Skeletal muscle satellite cell (primary cell): ENCODE data around the gene RNF213.
A peak's percentile ranks its signal among the peaks of the same experiment; 100 is the strongest.
"Not testable (repeated sequence)": the region's sequence is repeated elsewhere in the genome, so short reads cannot be mapped to it uniquely, and the experiment has no call there.

Experiments used
- H3K27me3 ChIP-seq: 2 replicates; pipeline ENCODE4 v1.7.0; 2013; ENCODE audit warnings: low read length; ENCODE audit not compliant: control insufficient read depth, insufficient read depth
- H3K36me3 ChIP-seq: 2 replicates; pipeline ENCODE4 v1.7.0; 2013; ENCODE audit warnings: mild to moderate bottlenecking, control low read depth, low read length; ENCODE audit not compliant: insufficient read depth
- H3K4me1 ChIP-seq: 2 replicates; pipeline ENCODE4 v1.7.0; 2013; ENCODE audit warnings: low read length; ENCODE audit not compliant: control insufficient read depth, insufficient read depth
- H3K4me2 ChIP-seq: 2 replicates; pipeline ENCODE4 v1.7.0; 2013; ENCODE audit warnings: mild to moderate bottlenecking, low read length
- H3K4me3 ChIP-seq: 2 replicates; pipeline ENCODE4 v1.7.0; 2013; ENCODE audit warnings: low read length
- H3K9ac ChIP-seq: 2 replicates; pipeline ENCODE4 v1.7.0; 2013; ENCODE audit warnings: mild to moderate bottlenecking, low read depth, low read length, moderate library complexity
- H3K9me3 ChIP-seq: replicated peaks from 2 replicates; pipeline ENCODE4 v1.7.0; 2013; ENCODE audit warnings: mild to moderate bottlenecking, control low read depth, low read length

The RNF213 gene

GRCh38 chr17:80256034-80256350 lies 4.7 kb upstream of the RNF213 start:
- H3K4me3 ChIP-seq: no peak overlapping the region
- peaks cover 30% of the 10 kb centered on the region for H3K4me1 ChIP-seq
- no peak overlapping the region for H3K9ac ChIP-seq
- no peak overlapping the region for H3K4me2 ChIP-seq
- peaks cover 5% of the 10 kb centered on the region for H3K36me3 ChIP-seq
- H3K27me3 ChIP-seq: no peaks in the 10 kb centered on the region
- no peaks in the 10 kb centered on the region for H3K9me3 ChIP-seq

- no peak overlapping the region for H3K4me2 ChIP-seq
- no peaks in the 10 kb centered on the region for H3K27me3 ChIP-seq
- H3K36me3 ChIP-seq: peaks cover 5% of the 10 kb centered on the region
- H3K4me1 ChIP-seq: peaks cover 43% of the 10 kb centered on the region
- no peak overlapping the region for H3K9ac ChIP-seq
- H3K4me3 ChIP-seq: no peak overlapping the region
- no peaks in the 10 kb centered on the region for H3K9me3 ChIP-seq
Observed at GRCh38 chr17:80257716-80258213, 2.9 kb upstream of the RNF213 start.

- H3K4me1 ChIP-seq: peaks cover 48% of the 10 kb centered on the region
- H3K9me3 ChIP-seq, H3K4me2 ChIP-seq, H3K36me3 ChIP-seq, H3K4me3 ChIP-seq, H3K9ac ChIP-seq, H3K27me3 ChIP-seq: not testable (repeated sequence)
Observed at GRCh38 chr17:80258296-80258695, 2.4 kb upstream of the RNF213 start.

- H3K9me3 ChIP-seq: no peaks in the 10 kb centered on the region
- H3K4me1 ChIP-seq: peaks cover 45% of the 10 kb centered on the region
- H3K36me3 ChIP-seq: peaks cover 8% of the 10 kb centered on the region
- no peaks in the 10 kb centered on the region for H3K27me3 ChIP-seq
- H3K4me2 ChIP-seq: peak overlapping the region; percentile 89
- peak overlapping the region; percentile 79 for H3K4me3 ChIP-seq
- H3K9ac ChIP-seq: peak overlapping the region; percentile 75
Observed at GRCh38 chr17:80259457-80260068, 1.1 kb upstream of the RNF213 start.

- Histone ChIP-seq H3K4me1 (peaks cover 40% of the 10 kb centered on the region), H3K9me3 (no peaks in the 10 kb centered on the region), H3K36me3 (peaks cover 9% of the 10 kb centered on the region), H3K9ac (peak overlapping the region; percentile 75), H3K27me3 (no peaks in the 10 kb centered on the region), H3K4me2 (peak overlapping the region; percentile 89), H3K4me3 (peak overlapping the region; percentile 79)
Observed at GRCh38 chr17:80260069-80260535, 550 bp upstream of the RNF213 start.

- Histone ChIP-seq H3K4me1 (peaks cover 33% of the 10 kb centered on the region), H3K4me3 (peak overlapping the region; percentile 95), H3K4me2 (peak overlapping the region; percentile 97)
Observed at GRCh38 chr17:80261159-80261894, 675 bp downstream of the RNF213 start.

GRCh38 chr17:80261895-80262279 lies 1.2 kb downstream of the RNF213 start:
- Histone ChIP-seq H3K27me3 (no peaks in the 10 kb centered on the region), H3K4me1 (peaks cover 33% of the 10 kb centered on the region), H3K4me2 (peak overlapping the region; percentile 97), H3K4me3 (peak overlapping the region; percentile 95), H3K9me3 (no peaks in the 10 kb centered on the region), H3K9ac (peak overlapping the region; percentile 99), H3K36me3 (peaks cover 19% of the 10 kb centered on the region)

More at GRCh38 chr17:80261159-80261894, 675 bp downstream of the RNF213 start:
- Histone ChIP-seq H3K27me3 (no peaks in the 10 kb centered on the region), H3K36me3 (peaks cover 19% of the 10 kb centered on the region), H3K9ac (peak overlapping the region; percentile 99), H3K9me3 (no peaks in the 10 kb centered on the region)

- Histone ChIP-seq H3K4me2 (peak overlapping the region; percentile 97), H3K36me3 (peaks cover 19% of the 10 kb centered on the region), H3K27me3 (no peaks in the 10 kb centered on the region), H3K9ac (peak overlapping the region; percentile 99), H3K4me1 (peaks cover 33% of the 10 kb centered on the region), H3K9me3 (no peaks in the 10 kb centered on the region), H3K4me3 (peak overlapping the region; percentile 95)
Observed at GRCh38 chr17:80262291-80262690, 1.6 kb downstream of the RNF213 start.

GRCh38 chr17:80262775-80263244 lies 2.2 kb downstream of the RNF213 start:
- Histone ChIP-seq H3K9me3 (no peaks in the 10 kb centered on the region), H3K4me2 (peak overlapping the region; percentile 97), H3K9ac (peak overlapping the region; percentile 99), H3K36me3 (peaks cover 23% of the 10 kb centered on the region), H3K27me3 (no peaks in the 10 kb centered on the region), H3K4me1 (peaks cover 33% of the 10 kb centered on the region), H3K4me3 (peak overlapping the region; percentile 95)

GRCh38 chr17:80263253-80264204 lies 2.9 kb downstream of the RNF213 start:
- no peaks in the 10 kb centered on the region for H3K27me3 ChIP-seq
- peaks cover 33% of the 10 kb centered on the region for H3K4me1 ChIP-seq
- H3K36me3 ChIP-seq: peaks cover 26% of the 10 kb centered on the region
- no peaks in the 10 kb centered on the region for H3K9me3 ChIP-seq
- H3K9ac ChIP-seq: peak overlapping the region; percentile 99
- H3K4me3 ChIP-seq: peak overlapping the region; percentile 95
- H3K4me2 ChIP-seq: peak overlapping the region; percentile 97
